Smooth muscle cell (in vitro differentiated cells): Measurements from ENCODE around the gene COL4A1. TPM values are rescaled to one million over a fixed set of nuclear protein-coding genes. Genes with fewer than 3 reads are reported as not detected.

Experiments
- DNase-seq: peaks from one replicate; lab custom pipeline; 2025; ENCODE audit not compliant: unreplicated experiment; lab: John Stamatoyannopoulos, UW
- H2AFZ ChIP-seq: fragments of 200-600 bp; sonication (generic); 2 replicates; pipeline ENCODE4 v1.6.0; 2016; ENCODE audit warnings: antibody characterized with exemption, low read depth, mild to moderate bottlenecking
- H3F3A ChIP-seq: fragments of 200-600 bp; sonication (generic); 2 replicates; pipeline ENCODE4 v1.6.0; 2017; ENCODE audit warnings: antibody characterized with exemption, low read depth
- H3K27ac ChIP-seq: fragments of 200-600 bp; sonication (generic); 2 replicates; pipeline ENCODE4 v1.5.1; 2016; ENCODE audit warnings: low read depth, mild to moderate bottlenecking
- H3K27me3 ChIP-seq: fragments of 200-600 bp; sonication (generic); 2 replicates; pipeline ENCODE4 v1.6.1; 2016; ENCODE audit warnings: low read depth, mild to moderate bottlenecking
- H3K36me3 ChIP-seq: fragments of 200-600 bp; sonication (generic); 2 replicates; pipeline ENCODE4 v1.5.1; 2016; ENCODE audit warnings: low read depth
- H3K4me1 ChIP-seq: fragments of 200-600 bp; sonication (generic); 2 replicates; pipeline ENCODE4 v1.5.1; 2016; ENCODE audit warnings: low read depth
- H3K4me2 ChIP-seq: fragments of 200-600 bp; sonication (generic); 2 replicates; pipeline ENCODE4 v1.6.0; 2016; ENCODE audit warnings: mild to moderate bottlenecking
- H3K4me3 ChIP-seq: fragments of 200-600 bp; sonication (generic); 2 replicates; pipeline ENCODE4 v1.5.1; 2016; ENCODE audit warnings: mild to moderate bottlenecking
- H3K79me2 ChIP-seq: fragments of 200-600 bp; sonication (generic); 2 replicates; pipeline ENCODE4 v1.6.0; 2016; ENCODE audit warnings: low read depth, mild to moderate bottlenecking
- H3K9ac ChIP-seq: fragments of 200-600 bp; sonication (generic); 2 replicates; pipeline ENCODE4 v1.6.0; 2016; ENCODE audit warnings: low read depth
- H3K9me3 ChIP-seq: fragments of 200-600 bp; sonication (generic); replicated peaks from 2 replicates; pipeline ENCODE4 v1.5.1; 2016; ENCODE audit warnings: low read depth
- H4K20me1 ChIP-seq: fragments of 200-600 bp; sonication (generic); 2 replicates; pipeline ENCODE4 v1.6.0; 2016; ENCODE audit warnings: low read depth
- WGBS: methylation state at CpG from one replicate; pipeline ENCODE4 v1.1.7; 2016; ENCODE audit warnings: low lambda C conversion rate; 5-methylcytosine and 5-hydroxymethylcytosine counted together
- polyA plus RNA-seq: library from polyadenylated mRNA; unstranded; fragments of >200 nt; fragmentation: Nextera tagmentation; extraction: Ambion mirVana; gene quantifications from 2 replicates; pipeline ENCODE4 v1.2.1, GENCODE V29; 2016
- total RNA-seq: library from RNA; depleted of rRNA; stranded (reverse); fragments of >200 nt; gene quantifications from 2 replicates; pipeline ENCODE4 v1.2.3, GENCODE V29; 2014
- TF ChIP-seq, protein P1 (sequence below): fragments of 200-600 bp; sonication (generic); IDR thresholded peaks from 2 replicates; pipeline ENCODE4 v1.5.1; 2017; ENCODE audit warnings: borderline replicate concordance, mild to moderate bottlenecking, antibody characterized with exemption; ENCODE audit not compliant: insufficient read depth, poor library complexity, severe bottlenecking

The COL4A1 gene
- total and polyA plus RNA-seq, 2 experiments from 2014 or later: 2,409 to 4,372 TPM

DNA sequence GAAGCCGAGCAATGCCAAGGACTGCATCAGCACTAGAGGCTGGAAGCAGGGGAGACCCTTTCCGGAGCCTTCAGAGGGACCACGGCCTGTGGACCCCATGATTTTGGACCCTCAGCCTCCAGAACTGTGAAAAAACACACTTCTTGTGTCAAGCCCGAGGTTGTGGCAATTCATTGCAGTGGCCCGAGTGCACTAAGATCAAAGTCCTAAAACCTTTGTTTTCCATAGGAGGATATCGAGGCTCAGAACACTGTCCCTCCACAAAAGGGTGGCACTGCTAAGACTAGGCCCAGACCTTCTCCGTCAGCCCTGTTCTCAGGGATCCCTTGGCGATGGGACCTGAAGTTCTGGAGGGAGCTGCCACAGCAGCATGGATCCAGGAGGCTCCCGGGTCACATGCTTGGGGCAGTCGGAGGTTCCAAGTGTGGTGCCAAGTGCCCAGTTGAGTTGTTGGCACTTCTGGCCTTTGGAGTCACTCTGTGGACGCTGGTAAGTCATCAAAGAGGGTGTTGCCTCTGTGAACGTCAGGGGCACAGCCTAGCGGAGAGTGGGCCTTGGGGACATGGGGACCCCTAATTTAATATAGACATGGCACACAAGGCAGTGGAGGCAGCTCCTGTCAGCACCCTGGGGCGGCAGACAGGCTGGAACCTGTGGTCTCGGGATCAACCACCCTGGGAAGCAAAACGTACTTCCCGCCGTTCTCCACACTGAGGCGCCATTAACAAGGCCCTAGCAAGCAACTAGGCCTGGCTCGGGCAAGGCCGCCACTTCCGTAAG lies 199.2 kb downstream of the COL4A1 start:
- Histone ChIP-seq H3K4me1 (peaks cover 6% of the 10 kb centered on the region), H3K9ac (no peak overlapping the region), H3K9me3 (no peaks in the 10 kb centered on the region), H2AFZ (no peak overlapping the region), H3K4me3 (no peak overlapping the region), H3K36me3 (no peaks in the 10 kb centered on the region), H3K4me2 (no peak overlapping the region), H4K20me1 (no peaks in the 10 kb centered on the region), H3K27ac (no peak overlapping the region), H3F3A (peaks cover 6% of the 10 kb centered on the region), H3K79me2 (no peaks in the 10 kb centered on the region), H3K27me3 (no peaks in the 10 kb centered on the region)
- DNase-seq: no peak
- WGBS: 94% methylated on average over 22 of the region's 22 CpGs
- TF ChIP-seq, protein P1, sequence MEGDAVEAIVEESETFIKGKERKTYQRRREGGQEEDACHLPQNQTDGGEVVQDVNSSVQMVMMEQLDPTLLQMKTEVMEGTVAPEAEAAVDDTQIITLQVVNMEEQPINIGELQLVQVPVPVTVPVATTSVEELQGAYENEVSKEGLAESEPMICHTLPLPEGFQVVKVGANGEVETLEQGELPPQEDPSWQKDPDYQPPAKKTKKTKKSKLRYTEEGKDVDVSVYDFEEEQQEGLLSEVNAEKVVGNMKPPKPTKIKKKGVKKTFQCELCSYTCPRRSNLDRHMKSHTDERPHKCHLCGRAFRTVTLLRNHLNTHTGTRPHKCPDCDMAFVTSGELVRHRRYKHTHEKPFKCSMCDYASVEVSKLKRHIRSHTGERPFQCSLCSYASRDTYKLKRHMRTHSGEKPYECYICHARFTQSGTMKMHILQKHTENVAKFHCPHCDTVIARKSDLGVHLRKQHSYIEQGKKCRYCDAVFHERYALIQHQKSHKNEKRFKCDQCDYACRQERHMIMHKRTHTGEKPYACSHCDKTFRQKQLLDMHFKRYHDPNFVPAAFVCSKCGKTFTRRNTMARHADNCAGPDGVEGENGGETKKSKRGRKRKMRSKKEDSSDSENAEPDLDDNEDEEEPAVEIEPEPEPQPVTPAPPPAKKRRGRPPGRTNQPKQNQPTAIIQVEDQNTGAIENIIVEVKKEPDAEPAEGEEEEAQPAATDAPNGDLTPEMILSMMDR: no peak

GRCh38 chr13:110106726-110107125 lies 200.2 kb downstream of the COL4A1 start:
- Histone ChIP-seq H3K27ac (no peak overlapping the region), H3F3A (peaks cover 6% of the 10 kb centered on the region), H3K36me3 (no peaks in the 10 kb centered on the region), H3K4me1 (peaks cover 6% of the 10 kb centered on the region), H3K79me2 (no peaks in the 10 kb centered on the region), H3K27me3 (no peaks in the 10 kb centered on the region), H4K20me1 (no peaks in the 10 kb centered on the region), H3K9ac (no peak overlapping the region), H3K9me3 (no peaks in the 10 kb centered on the region), H3K4me3 (no peak overlapping the region), H2AFZ (no peak overlapping the region), H3K4me2 (no peak overlapping the region)
- TF ChIP-seq, protein P1: no peak
- DNase-seq: no peak
- 78% methylated on average over 7 of the region's 7 CpGs for WGBS

DNA sequence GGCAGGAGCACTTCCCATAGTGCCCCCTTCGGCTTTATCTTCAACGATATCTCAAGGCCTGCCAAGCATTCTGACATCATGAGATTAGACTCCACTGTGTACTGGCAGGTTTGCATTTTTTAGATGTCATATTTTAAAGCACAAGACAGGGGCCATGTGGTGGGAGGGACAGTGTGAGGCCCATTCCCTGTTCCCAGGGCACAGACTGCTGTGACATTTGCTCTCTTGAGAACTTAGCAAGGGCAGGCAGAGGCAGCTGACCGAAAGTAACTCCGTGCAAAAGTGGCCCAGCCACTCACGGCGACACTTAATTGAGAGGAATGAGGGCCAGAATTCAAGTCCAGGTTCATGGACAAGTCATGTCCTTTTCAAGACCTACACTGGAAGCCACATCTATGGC lies 201.8 kb downstream of the COL4A1 start:
- no peak for DNase-seq
- Histone ChIP-seq H3K4me3 (no peak overlapping the region), H3K4me2 (no peak overlapping the region), H3K9me3 (no peaks in the 10 kb centered on the region), H3K79me2 (no peaks in the 10 kb centered on the region), H3K4me1 (peaks cover 6% of the 10 kb centered on the region), H2AFZ (no peak overlapping the region), H3K27ac (no peak overlapping the region), H3F3A (peaks cover 6% of the 10 kb centered on the region), H4K20me1 (no peaks in the 10 kb centered on the region), H3K9ac (no peak overlapping the region), H3K27me3 (no peaks in the 10 kb centered on the region), H3K36me3 (no peaks in the 10 kb centered on the region)
- 94% methylated on average over 6 of the region's 6 CpGs for WGBS
- TF ChIP-seq, protein P1: no peak

GRCh38 chr13:110103534-110103933 lies 203.4 kb downstream of the COL4A1 start:
- Histone ChIP-seq H3K4me1 (no peaks in the 10 kb centered on the region), H3K27ac (no peak overlapping the region), H2AFZ (no peak overlapping the region), H3K9ac (no peak overlapping the region), H3K27me3 (no peaks in the 10 kb centered on the region), H3K79me2 (no peaks in the 10 kb centered on the region), H3F3A (no peaks in the 10 kb centered on the region), H4K20me1 (no peaks in the 10 kb centered on the region), H3K36me3 (no peaks in the 10 kb centered on the region), H3K4me3 (no peak overlapping the region), H3K4me2 (peak overlapping the region; percentile 45), H3K9me3 (no peaks in the 10 kb centered on the region)
- 71% methylated on average over 2 of the region's 2 CpGs for WGBS
- DNase-seq: no peak
- TF ChIP-seq, protein P1: no peak
